Measurements from ENCODE around the gene TSPAN9.
A peak's percentile ranks its signal among the peaks of the same experiment; 100 is the strongest.

TSPAN9 gene, protein sequence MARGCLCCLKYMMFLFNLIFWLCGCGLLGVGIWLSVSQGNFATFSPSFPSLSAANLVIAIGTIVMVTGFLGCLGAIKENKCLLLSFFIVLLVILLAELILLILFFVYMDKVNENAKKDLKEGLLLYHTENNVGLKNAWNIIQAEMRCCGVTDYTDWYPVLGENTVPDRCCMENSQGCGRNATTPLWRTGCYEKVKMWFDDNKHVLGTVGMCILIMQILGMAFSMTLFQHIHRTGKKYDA

DNA sequence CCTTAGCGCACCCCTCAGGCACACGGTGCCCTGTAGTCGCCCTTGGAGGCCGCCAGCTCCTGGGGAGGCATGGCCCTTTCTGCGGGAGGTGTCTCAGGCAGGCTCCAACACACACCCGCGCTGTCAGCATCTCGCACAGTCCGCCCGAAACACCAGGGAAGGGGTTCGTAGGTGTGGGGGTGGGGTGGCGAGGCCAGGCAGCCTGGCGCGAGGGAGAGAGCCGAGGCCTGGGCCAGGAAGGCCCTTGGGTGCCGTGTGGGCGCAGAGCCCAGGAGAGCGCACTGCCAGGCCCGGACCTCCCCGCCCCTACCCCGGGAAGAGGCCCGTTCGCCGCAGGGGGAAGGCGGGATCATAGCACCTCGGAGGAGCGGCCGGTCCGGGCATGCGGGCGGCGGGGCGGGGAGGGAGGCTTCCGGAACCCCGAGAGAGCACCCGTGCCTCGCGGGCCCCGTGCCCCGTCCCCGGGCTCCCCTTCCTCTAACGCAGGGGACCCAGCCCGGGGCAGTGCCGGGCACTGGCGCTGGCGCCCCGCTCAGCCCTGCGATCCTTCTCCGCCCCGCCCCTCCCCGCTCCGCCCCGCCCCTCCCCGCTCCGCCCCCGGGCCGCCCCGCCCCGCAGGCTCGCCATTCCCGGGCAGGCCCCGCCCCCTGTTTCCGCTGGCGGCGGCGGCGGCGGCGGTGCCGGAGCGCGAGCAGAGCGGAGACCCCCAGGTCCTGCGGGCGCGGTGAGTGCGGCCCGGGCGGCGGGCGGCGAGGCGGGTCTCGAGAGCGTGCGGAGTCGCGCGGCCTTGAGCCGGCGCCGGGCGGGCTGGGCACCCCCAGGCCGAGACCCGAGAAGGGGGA is at the start of gene TSPAN9:
Gene TSPAN9, plus strand, starts transcription at position 650 of the 842 bp plus-strand sequence. CDS start 123,815 bp downstream, outside the sequence.
- peak; percentile 70 to 75 for DNase-seq (ENCODE audit: low read depth in 2 of 2)

DNA sequence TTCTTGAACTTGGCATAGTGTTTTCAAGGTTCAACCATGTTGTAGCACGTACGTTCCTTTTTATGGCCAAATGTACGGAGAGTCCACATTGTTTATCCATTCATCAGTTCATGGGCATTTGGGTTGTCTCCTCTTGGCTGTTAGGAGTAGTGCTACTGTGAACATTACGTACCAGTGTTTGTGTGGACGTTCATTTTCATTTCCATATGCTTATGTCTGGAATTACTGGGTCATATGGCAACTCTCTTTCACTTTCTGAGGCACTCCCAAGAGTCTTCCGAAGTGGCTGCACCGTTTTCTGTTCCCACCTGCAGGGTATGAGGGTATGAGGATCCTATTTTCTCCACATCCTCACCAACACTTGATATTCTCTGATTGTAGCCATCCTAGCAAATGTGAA is 49.1 kb upstream of the TSPAN9 start:
- DNase-seq (ENCODE audit: low read depth in 2 of 2), result no peak

DNA sequence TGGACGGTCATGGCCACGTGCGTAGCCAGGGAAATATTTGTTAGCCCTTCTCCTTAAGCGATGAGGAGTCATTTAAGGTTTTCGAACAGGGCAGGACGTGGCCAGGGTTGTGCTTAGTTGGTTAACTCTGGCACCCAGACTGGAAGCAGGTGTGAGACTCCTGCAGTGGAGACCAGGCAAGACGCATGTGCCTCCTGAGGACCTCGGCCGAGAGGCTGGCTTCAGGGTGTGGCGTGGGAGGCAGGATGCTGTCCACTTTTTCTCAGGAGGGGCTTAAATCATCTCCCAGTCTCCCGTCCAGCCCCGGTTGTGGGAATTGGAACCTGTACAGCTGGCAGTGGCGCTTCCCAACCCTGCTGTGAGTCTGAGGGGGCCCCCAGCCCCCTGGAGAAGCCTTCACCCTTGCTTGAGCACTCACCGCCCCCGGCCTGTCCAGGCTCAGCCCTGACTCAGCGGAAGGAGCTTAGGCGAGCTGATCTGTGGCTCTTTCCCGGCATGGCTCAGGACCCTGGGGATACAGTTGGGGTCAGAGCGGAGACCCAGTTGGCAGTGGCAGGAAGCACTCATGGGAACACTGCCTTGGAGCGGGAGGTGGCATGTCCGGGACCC is 46.3 kb upstream of the TSPAN9 start:
- DNase-seq (ENCODE audit: low read depth in 2 of 2), result no peak

DNA sequence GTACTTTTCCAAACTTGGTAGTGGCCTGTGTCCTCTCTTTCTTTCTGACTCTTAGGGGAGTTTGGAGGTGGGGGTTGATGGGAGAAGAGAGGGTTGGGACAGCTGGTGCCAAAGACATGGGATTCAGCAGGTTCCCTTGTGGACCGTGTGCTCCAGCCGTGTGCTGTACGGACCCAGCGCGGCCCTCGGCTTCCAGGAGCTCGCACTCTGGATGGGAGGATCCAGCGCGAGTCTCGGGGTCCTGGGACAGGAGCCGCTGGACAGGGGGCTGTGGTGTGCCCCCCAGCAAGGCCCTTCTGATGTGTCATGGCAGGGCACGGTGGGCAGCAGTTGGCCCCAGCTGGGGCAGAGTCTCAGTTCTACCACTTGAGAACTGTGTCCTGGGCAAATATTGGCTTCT is 45.0 kb upstream of the TSPAN9 start:
- no peak for DNase-seq (ENCODE audit: low read depth in 2 of 2)

DNA sequence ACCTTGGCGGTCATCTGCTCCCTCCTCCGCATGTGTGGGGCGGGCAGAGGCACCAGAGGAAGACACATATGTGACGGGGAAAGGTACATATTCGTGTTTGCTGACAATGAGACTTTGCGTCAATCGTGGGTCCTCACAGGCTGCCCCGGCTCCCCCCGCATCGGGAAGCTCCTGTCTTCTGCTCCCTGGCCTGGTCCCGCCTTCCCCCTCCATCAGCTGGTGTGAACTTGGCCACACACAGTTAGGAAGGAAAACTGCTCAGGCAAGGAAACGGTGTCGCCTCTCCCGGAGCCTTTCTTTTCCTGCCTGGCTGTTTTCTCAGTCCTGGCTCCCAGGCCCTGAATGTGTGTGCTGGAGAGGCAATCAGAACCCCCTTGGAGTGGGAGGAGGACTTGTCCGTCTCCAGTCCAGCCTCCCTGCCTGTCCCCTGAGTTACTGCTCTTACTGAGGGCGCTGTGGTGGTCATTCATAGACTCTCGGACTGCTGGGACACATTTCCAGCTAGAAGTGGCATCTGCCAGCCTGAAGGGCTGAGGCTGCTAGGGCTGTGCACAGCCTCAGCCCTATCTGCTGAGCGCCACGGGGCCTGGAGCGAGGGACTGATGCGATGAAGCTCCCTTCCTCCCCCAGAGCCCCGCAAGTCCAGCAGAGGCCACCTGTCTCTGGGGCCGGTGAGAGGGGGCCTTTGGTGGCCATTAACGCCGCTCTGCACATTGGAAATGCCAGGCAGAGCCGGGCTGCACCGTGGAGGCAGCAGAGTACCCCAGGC is 44.2 kb upstream of the TSPAN9 start:
- DNase-seq (ENCODE audit: low read depth in 2 of 2), result no peak

DNA sequence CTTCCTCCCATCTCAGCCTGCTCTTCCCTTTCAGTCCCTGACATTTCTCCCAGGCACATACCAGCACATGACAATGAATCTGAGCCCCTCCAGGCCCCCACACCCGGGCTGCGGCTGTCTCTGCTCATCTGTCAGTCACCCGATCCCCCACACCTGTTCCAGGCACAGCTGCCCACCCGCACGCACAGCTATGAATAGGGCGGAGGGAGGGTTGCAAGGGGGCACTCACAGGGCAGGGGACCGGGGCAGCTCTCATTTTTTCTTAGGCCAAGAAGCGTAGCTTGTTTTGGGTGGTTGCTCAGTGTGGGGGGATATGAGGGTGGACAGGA is 43.7 kb upstream of the TSPAN9 start:
- no peak for DNase-seq (ENCODE audit: low read depth in 2 of 2)

DNA sequence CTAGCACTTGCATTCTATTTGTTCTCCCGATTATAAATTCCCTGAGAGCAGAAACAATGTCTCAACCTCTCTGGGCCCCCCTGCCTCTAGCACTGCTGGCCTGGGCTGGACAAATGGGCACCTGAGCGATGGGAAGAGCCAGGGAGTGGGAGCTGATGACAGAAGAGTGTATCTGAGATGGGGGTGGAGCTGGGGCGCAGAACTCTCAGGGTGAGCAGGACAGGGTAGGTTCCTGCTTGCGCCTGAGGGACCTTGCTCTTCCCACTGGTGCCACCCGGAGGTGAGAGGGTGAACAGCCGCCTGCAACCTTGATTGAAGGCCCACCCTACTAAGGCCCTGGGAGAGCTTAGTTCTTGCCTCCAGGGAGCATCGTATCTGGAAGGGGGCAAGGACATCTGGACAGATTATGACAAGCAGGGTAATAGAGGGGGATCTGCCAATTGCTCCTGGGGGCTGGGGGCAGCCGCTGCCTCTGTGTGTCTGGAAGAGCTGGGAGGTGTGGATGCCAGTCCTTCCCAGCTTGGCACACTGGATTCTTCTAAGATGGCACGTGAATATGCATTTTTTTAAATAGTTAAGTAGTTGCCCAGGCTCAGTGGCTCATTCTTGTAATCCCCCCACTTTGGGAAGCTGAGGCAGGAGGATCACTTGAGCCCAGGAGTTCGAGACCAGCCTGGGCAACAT is 43.0 kb upstream of the TSPAN9 start:
- peak in 1 of 2 donors; percentile 24 for DNase-seq (ENCODE audit: low read depth in 2 of 2)

DNA sequence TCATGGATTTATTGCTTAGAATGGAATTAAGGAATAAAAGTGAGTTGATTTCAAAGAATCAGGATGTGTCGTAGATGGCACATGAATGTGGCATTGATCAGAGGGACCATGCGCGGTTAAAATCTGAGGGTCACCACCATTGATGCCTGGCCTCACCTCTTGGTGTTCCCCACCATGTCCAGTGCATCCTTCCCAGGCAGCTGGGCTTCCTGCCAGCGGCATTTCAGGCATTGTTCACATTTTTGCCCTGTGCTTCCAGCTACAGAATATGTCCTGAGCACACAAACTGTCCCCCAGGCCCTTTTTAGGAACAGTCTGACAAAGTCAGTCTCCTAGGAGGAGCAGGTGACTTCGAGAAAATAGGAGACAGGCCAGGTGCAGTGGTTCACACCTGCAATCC is 42.0 kb upstream of the TSPAN9 start:
- no peak for DNase-seq (ENCODE audit: low read depth in 2 of 2)

DNA sequence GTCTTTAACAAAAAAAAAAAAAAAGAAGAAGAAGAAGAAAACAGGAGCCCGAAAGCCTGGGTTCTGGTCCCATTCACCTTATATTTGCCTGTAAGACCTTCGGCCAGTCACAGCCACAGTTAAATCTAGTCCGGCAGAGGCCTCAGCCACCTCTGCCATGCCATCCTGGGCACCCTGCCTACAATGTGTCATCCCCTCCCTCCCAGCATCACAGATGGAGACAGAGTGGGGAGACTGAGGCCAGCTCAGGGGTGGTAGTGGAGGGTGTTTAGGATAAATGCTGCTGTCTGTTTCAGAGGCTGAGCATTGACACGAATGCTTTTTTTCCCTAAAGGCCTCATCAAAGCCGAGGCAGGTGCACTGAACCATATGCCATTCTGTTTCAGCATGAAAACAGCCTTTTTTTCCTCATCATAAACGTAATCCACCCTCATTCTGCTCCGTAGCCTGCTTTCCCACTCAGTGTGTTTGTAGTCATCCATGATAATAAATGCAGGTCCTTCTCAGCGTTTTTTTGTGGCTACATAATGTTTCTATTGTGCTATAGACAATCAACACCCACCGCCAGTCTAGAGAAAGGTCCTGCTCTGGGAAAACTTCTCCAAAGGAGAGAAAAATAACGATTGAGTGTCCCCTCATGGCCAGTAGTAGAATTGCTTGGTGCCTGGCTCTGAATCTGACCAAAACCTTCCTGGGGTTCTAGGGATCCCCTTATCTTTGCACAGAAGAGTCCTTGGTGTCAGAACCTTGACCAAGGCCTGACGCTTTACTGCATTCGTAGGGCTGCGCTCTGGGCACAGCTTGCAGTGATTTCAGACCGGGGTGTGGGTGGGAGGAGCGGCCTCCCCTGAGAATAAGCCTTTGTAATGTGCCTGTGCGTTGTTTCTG is 41.1 kb upstream of the TSPAN9 start:
- no peak for DNase-seq (ENCODE audit: low read depth in 2 of 2)

DNA sequence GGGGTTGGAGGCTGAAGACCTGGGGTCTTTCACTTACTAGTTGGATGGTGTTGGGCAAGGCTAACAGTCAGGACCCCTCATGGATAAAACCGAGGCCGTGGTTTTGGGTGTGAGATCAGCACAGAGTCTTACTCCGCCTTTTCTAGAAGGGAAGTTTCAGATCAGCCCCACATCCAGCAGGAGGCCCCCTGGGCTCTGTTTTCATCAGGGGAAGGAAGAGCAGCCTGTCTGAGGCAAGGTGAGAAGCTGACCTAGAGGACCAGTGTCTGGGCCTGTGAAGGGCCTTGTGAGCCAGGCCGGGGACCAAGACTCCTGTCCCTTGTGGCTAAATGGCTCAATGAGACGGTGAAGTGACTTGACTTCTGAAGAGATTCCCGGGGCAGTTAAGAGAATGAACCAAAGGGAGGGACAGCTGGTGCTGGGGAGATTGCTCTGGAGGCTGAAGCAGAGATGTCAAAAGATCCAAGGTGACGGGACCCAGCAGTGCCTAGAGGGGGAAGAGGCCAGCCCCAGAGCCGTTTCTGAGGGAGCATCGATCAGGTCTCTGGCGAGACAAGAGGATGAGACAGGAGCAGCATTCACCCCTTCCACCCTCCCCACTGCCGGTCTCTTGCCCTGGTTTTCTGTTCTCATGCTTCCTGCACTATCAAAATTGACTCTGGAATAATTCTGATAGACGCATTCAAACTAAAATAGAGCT is 40.1 kb upstream of the TSPAN9 start:
- DNase-seq (ENCODE audit: low read depth in 2 of 2), result no peak

DNA sequence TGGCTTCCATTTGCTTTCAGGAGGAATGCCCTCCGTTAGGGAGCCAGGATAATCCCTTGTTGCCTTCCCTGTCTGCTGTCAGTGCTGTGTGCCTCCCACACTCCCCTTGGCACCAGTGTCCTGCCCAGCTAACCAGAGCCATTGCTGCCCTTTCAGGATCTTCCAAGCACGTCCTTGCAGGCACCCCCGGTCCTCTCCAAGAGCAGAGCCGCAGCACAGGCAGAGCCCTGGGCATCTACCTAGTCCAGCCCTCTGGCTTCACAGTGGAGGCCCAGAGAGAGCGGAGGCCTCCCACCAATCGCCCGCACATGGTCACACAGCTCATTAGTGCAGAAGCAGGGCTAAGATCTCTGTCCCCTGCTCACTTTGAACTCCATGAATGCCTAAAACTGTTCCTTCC is 39.0 kb upstream of the TSPAN9 start:
- DNase-seq (ENCODE audit: low read depth in 2 of 2), result no peak

DNA sequence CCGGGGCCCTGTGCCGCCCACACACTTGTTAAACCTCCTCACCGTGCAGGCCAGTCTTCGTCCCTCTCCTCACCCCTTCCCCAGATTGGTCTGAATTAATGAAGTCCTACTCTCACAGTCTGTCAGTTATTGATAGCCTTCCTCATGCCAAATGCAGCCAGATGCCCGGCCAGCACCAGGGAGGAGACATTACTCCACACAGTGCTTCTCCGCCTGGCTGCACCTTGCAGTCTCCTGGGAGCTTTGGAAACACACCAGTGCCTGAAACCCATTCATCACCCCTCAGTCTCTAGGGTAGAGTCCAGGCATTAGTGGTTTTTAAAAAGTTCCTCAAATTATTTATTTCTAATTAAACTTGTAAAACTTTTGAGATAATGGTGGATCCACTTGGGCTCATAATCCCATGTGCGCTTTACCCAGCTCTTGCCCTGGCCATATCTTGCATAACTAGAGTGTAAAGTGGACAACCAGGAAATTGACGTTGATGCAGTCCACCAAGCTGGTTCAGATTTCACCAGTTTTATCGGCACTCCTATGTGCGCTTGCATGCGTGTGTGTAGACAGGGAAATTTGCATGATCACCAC is 38.2 kb upstream of the TSPAN9 start:
- DNase-seq (ENCODE audit: low read depth in 2 of 2), result no peak

DNA sequence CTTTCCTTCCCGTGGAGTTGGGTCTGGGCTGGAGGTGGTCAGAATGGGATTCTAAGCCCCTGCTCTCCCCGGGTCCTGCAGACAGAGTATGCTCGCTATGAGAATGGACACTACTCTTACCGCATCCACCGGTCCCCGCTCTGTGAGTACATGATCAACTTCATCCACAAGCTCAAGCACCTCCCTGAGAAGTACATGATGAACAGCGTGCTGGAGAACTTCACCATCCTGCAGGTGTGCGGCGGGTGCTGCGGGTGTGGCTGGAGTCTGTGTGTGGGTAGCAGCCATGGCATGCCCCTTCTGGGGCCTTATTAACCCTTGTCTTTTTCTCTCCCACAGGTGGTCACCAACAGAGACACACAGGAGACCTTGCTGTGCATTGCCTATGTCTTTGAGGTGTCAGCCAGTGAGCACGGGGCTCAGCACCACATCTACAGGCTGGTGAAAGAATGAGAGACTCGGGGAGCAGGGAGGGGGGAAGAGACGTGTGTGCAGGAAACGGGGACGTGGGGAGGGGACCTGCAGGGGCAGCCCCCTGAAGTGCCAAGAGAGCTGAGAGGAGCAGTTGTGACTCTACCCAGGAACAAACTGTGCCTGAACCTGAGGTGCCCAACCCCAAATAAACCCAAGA is 37.0 kb upstream of the TSPAN9 start:
- DNase-seq (ENCODE audit: low read depth in 2 of 2), result no peak

DNA sequence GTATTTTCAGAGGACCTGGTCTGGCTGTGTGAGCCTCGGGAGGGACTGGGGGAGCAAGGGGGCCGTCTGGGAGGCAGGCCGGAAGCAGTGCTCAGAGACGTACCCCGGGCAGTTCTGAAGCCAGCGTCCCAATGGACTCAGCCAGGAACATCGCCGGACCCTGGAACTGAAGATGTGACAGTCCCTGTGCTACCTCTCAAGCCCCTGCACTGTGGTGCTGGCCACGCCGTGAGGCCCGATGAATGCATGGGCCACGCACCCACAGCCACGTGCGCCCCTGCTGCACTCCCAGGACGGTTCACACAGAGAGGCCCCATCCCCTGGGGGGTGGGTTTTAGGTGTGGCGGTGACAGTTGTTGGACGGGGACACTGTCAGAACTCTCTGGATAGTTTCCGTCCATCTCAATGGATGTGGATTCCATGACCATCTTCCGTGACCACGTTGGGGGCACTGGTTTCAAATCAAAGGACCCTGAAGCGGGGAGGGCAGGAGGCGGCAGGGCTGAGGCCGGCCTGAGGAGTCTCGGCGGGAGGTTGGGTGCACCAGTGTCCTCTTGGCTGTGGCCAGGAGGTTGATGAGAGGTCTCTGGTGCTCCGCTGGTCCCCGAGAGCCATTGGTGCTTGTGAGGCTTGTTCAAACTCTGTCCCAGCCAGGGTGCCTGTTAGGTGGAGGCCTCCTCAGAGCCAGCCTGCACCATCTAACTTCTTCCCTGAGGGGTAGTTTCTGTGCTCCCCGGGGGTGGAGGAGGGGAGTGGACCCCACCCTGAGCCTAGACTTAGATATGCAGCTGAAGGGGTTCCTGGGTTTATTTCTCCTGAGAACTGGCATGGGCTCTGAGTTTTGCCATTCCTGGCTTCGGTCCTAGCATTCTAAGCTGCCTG is 36.3 kb upstream of the TSPAN9 start:
- DNase-seq (ENCODE audit: low read depth in 2 of 2), result no peak

DNA sequence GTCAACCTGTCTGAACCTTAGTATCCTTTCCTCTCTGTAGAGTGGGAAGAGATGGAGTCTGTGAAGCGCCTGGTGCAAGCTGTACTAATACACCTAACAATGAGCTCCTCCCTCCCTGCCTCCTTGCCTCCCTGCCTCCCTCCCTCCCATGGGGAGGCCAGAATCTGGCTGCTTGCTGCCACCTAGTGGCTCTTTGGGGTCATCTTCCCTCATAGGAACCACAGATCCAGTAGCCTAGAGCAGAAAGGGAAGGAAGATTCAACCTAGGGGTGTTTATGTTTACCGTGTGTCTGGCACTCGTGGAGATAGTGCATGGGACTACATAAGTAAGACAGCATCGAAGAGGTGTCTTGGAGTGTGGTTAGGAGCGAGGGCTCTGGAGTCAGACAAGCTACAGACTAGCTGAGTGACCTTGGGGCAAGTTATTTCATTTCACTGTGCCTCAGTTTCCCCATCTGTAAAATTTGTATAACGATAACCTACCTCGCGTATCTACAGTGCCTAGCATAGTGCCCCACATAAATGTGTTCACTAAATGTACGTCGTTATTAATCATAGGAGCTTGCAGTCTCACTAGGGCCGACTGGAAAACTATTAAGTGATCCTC is 35.5 kb upstream of the TSPAN9 start:
- peak; percentile 9 to 30 for DNase-seq (ENCODE audit: low read depth in 2 of 2)

DNA sequence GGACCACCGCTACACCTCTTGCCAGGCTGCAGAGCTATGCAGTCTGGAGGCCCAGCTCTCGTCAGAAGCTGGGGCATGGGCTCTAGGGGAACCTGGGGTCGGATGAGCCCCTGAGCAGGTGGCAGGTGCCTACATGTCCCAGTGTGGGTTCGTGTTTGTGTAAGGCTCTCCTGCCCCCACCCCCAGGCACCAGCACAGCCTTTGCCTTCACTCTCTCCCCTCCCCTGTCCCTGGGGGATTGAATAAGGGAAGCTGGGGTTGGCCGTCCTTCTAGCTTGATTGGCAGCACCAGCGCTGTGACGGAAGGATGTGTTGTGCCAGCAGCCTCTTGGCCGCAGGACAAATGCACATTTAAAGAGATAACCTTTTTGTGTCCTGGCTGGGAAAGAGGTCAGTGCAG is 34.8 kb upstream of the TSPAN9 start:
- no peak for DNase-seq (ENCODE audit: low read depth in 2 of 2)

DNA sequence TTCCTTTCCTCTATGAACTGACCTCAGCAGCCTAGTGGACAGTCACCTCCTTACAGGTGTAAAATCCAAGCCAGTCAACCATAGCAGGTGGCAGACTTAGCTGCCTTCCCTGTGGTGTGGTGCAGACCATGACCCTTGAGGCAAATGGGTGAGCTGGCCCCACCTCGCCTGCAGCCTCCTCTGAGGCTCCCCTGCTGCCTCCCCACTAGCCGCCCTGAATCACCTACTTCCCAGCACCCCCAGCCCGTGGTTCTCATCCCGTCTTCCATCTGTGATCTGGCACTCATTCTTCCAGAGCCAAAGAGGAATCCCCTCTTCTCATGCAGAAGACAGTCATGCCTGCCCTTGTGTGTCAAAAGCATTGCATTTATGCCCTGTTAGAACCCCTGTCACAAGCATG is 34.4 kb upstream of the TSPAN9 start:
- DNase-seq (ENCODE audit: low read depth in 2 of 2), result no peak

DNA sequence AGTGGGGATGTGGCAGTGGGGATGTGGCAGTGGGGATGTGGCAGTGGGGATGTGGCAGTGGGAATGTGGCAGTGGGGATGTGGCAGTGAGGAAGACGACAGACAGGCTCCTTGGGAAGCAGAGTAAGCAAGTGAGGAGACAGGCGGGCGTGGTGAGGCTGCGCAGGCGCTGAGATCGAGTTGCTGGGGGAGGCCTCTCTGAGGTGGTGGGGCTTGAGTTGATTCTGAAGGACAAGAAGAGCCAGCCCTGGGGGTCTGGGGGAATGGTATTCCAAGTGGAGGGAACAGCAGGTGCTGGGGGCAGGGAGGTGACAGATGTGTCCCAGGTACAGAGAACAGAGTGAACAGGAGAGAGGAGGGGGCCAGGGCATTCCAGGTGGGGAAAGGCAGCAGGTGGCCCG is 33.8 kb upstream of the TSPAN9 start:
- no peak for DNase-seq (ENCODE audit: low read depth in 2 of 2)

Measured in stimulated activated CD4-positive, alpha-beta T cell treated with anti-CD3 and anti-CD28 coated beads, Interleukin-1b, Interleukin-23, amount 100 ng/mL, for 4 hours (primary cell).